ENCODE data around the gene CFDP1.

Gene CFDP1

GRCh38 chr16:75263291-75263962 lies 169.9 kb downstream of the CFDP1 start:
- DNase-seq: no peak

- DNase-seq: no peak
These were observed 170.5 kb downstream of the CFDP1 start for GRCh38 chr16:75262800-75263127.

- peak; percentile 55 for DNase-seq
These were observed 171.1 kb downstream of the CFDP1 start for GRCh38 chr16:75262104-75262799.

GRCh38 chr16:75261590-75262078 lies 171.7 kb downstream of the CFDP1 start:
- DNase-seq: no peak

GRCh38 chr16:75260851-75261589 lies 172.3 kb downstream of the CFDP1 start:
- no peak for DNase-seq

GRCh38 chr16:75258807-75259141 lies 174.5 kb downstream of the CFDP1 start:
- DNase-seq: no peak

GRCh38 chr16:75257886-75258806 lies 175.2 kb downstream of the CFDP1 start:
- no peak for DNase-seq

- DNase-seq: no peak
These were observed 176.5 kb downstream of the CFDP1 start for GRCh38 chr16:75256696-75257343.

GRCh38 chr16:75256059-75256571 lies 177.2 kb downstream of the CFDP1 start:
- DNase-seq: no peak

- DNase-seq: no peak
These were observed 178.9 kb downstream of the CFDP1 start for GRCh38 chr16:75254359-75254837.

- no peak for DNase-seq
These were observed 180.1 kb downstream of the CFDP1 start for GRCh38 chr16:75252946-75253911.

GRCh38 chr16:75252049-75252864 lies 181.0 kb downstream of the CFDP1 start:
- DNase-seq: no peak

GRCh38 chr16:75251280-75252048 lies 181.8 kb downstream of the CFDP1 start, which contains the start of gene BCAR1:
Gene BCAR1, minus strand, starts transcription at chr16:75251624. Its CDS starts 142 bp downstream, at chr16:75251482.
- DNase-seq: no peak

- no peak for DNase-seq
These were observed 182.5 kb downstream of the CFDP1 start for GRCh38 chr16:75250809-75251279.

- no peak for DNase-seq
These were observed 183.1 kb downstream of the CFDP1 start for GRCh38 chr16:75250089-75250808.

GRCh38 chr16:75249441-75249840 lies 183.9 kb downstream of the CFDP1 start:
- no peak for DNase-seq

- DNase-seq: no peak
These were observed 184.5 kb downstream of the CFDP1 start for GRCh38 chr16:75248536-75249380.

Data from activated effector memory CD4-positive, alpha-beta T cell treated with anti-CD3 and anti-CD28 coated beads, Interleukin-2, amount 50 U/mL, for 16 hours (primary cell).